PC-3 (cell line): Measurements from ENCODE around the gene MCRIP1. TPM values are rescaled to one million over a fixed set of nuclear protein-coding genes. Genes with fewer than 3 reads are reported as not detected.

ENCODE experiments used
- ATAC-seq: fragments of 200-7000 bp; cut with Tn5 transposase; 2 replicates; pipeline ENCODE4 v1.9.1; 2020; ENCODE audit warnings: mild to moderate bottlenecking, moderate library complexity
- BruUV-seq: library from RNA; stranded (reverse); fragments of 400-500 nt; replicated peaks from 2 replicates; lab custom pipeline; 2021; lab: Mats Ljungman, UMichigan
- CTCF ChIA-PET: fragments of 300-600 bp; sonication (Branson Sonifier 250); formaldehyde crosslinking; loops from one replicate; lab custom pipeline; 2022; ENCODE audit warnings: antibody characterized with exemption; lab: Charles Lee
- POLR2A ChIA-PET: fragments of 300-600 bp; sonication (Branson Sonifier 250); formaldehyde crosslinking; loops from one replicate; lab custom pipeline; 2022; ENCODE audit warnings: antibody characterized with exemption; ENCODE audit not compliant: unreplicated experiment; lab: Charles Lee
- DNase-seq: peaks from one replicate; pipeline ENCODE4 v3.0.0-alpha.2; 2015
- H2AFZ ChIP-seq: fragments of 300-600 bp; sonication (generic); 2 replicates; pipeline ENCODE4 v1.6.0; 2016; ENCODE audit warnings: antibody characterized with exemption, low read length
- H3F3A ChIP-seq: fragments of 300-600 bp; sonication (generic); one replicate; pipeline ENCODE4 v1.6.0; 2017; ENCODE audit warnings: antibody characterized with exemption, low read length, control low read depth, mild to moderate bottlenecking; ENCODE audit not compliant: unreplicated experiment
- H3K27ac ChIP-seq: fragments of 300-600 bp; sonication (generic); 2 replicates; pipeline ENCODE4 v1.5.1; 2016; ENCODE audit warnings: mild to moderate bottlenecking, low read length
- H3K27me3 ChIP-seq: fragments of 300-600 bp; sonication (generic); 2 replicates; pipeline ENCODE4 v1.6.1; 2016; ENCODE audit warnings: low read length, mixed read lengths
- H3K36me3 ChIP-seq: fragments of 300-600 bp; sonication (generic); 2 replicates; pipeline ENCODE4 v1.6.1; 2016; ENCODE audit warnings: low read depth, mixed run types, low read length, mixed read lengths
- H3K4me1 ChIP-seq: fragments of 300-600 bp; sonication (generic); 2 replicates; pipeline ENCODE4 v1.5.1; 2016; ENCODE audit warnings: low read length; ENCODE audit not compliant: insufficient read depth
- H3K4me2 ChIP-seq: fragments of 300-600 bp; sonication (generic); 2 replicates; pipeline ENCODE4 v1.6.0; 2016; ENCODE audit warnings: low read length
- H3K4me3 ChIP-seq: fragments of 300-600 bp; sonication (generic); 2 replicates; pipeline ENCODE4 v1.5.1; 2016; ENCODE audit warnings: mild to moderate bottlenecking, low read length, mixed read lengths
- H3K79me2 ChIP-seq: fragments of 300-600 bp; sonication (generic); 2 replicates; pipeline ENCODE4 v1.6.1; 2017; ENCODE audit warnings: low read length, mixed read lengths
- H3K9ac ChIP-seq: fragments of 300-600 bp; sonication (generic); 2 replicates; pipeline ENCODE4 v1.6.0; 2016; ENCODE audit warnings: mild to moderate bottlenecking, low read length
- H3K9me2 ChIP-seq: fragments of 300-600 bp; sonication (generic); replicated peaks from 2 replicates; pipeline ENCODE4 v1.6.1; 2016; ENCODE audit warnings: mixed run types, low read length, mixed read lengths
- H3K9me3 ChIP-seq: fragments of 300-600 bp; sonication (generic); 2 replicates; pipeline ENCODE4 v1.6.1; 2016; ENCODE audit warnings: low read length, mixed read lengths
- H4K20me1 ChIP-seq: fragments of 300-600 bp; sonication (generic); 2 replicates; pipeline ENCODE4 v1.6.1; 2016; ENCODE audit warnings: low read length, mixed read lengths
- EZH2 ChIP-seq: fragments of 300-600 bp; sonication (generic); IDR thresholded peaks from one replicate; pipeline ENCODE4 v1.6.1; 2017; ENCODE audit warnings: antibody characterized with exemption, mild to moderate bottlenecking, low read length; ENCODE audit not compliant: unreplicated experiment
- EZH2phosphoT487 ChIP-seq: fragments of 300-600 bp; sonication (generic); IDR thresholded peaks from 2 replicates; pipeline ENCODE4 v1.6.1; 2018; ENCODE audit warnings: mild to moderate bottlenecking, antibody characterized with exemption, low read length, borderline replicate concordance
- intact Hi-C: fragments of 100-400 bp; cut with micrococcal nuclease; formaldehyde crosslinking; loops from 2 replicates; pipeline ENCODE4 v1.9.0; 2023
- total RNA-seq: library from RNA; depleted of rRNA; stranded (reverse); fragments of >200 nt; gene quantifications from 2 replicates; pipeline ENCODE4 v1.2.3, GENCODE V29; 2014
- TF ChIP-seq, protein P1 (sequence below): fragments of 300-600 bp; sonication (generic); conservative IDR thresholded peaks from 2 replicates; pipeline ENCODE4 v1.5.1; 2017; ENCODE audit warnings: antibody characterized with exemption, low read depth, mild to moderate bottlenecking, low read length

The MCRIP1 gene
- total RNA-seq, 1 experiment from 2014 or later = 90.9 TPM

- Histone ChIP-seq H3K9ac (peak overlapping the region; percentile 76), H3K4me1 (peaks cover 21% of the 10 kb centered on the region), H3K4me2 (peak overlapping the region; percentile 99), H3K27ac (peak overlapping the region; percentile 17), H3F3A (no peaks in the 10 kb centered on the region), H3K4me3 (peak overlapping the region; percentile 78), H3K9me3 (no peaks in the 10 kb centered on the region), H3K27me3 (no peaks in the 10 kb centered on the region), H2AFZ (peak overlapping the region; percentile 81), H3K9me2 (no peaks in the 10 kb centered on the region), H3K79me2 (peaks cover 19% of the 10 kb centered on the region; the same call in 1 of the 2 replicates), H3K36me3 (no peaks in the 10 kb centered on the region), H4K20me1 (no peaks in the 10 kb centered on the region)
- ChIA-PET POLR2A (interaction anchor here (0.5 kb wide), 1 partner anchor 29 kb away, joined by 4 read pairs; no protein-coding TSS in a partner anchor), CTCF (no interaction called here)
- BruUV-seq = TSS peak; percentile 74
- ATAC-seq (no peak), DNase-seq (no peak)
- intact Hi-C loops = no loop called here
- TF ChIP-seq, protein P1, sequence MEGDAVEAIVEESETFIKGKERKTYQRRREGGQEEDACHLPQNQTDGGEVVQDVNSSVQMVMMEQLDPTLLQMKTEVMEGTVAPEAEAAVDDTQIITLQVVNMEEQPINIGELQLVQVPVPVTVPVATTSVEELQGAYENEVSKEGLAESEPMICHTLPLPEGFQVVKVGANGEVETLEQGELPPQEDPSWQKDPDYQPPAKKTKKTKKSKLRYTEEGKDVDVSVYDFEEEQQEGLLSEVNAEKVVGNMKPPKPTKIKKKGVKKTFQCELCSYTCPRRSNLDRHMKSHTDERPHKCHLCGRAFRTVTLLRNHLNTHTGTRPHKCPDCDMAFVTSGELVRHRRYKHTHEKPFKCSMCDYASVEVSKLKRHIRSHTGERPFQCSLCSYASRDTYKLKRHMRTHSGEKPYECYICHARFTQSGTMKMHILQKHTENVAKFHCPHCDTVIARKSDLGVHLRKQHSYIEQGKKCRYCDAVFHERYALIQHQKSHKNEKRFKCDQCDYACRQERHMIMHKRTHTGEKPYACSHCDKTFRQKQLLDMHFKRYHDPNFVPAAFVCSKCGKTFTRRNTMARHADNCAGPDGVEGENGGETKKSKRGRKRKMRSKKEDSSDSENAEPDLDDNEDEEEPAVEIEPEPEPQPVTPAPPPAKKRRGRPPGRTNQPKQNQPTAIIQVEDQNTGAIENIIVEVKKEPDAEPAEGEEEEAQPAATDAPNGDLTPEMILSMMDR = no peak
- no peak for TF ChIP-seq EZH2phosphoT487
- no peak for TF ChIP-seq EZH2
Measured at GRCh38 chr17:81831957-81832607, 1.0 kb downstream of the MCRIP1 start.

DNA sequence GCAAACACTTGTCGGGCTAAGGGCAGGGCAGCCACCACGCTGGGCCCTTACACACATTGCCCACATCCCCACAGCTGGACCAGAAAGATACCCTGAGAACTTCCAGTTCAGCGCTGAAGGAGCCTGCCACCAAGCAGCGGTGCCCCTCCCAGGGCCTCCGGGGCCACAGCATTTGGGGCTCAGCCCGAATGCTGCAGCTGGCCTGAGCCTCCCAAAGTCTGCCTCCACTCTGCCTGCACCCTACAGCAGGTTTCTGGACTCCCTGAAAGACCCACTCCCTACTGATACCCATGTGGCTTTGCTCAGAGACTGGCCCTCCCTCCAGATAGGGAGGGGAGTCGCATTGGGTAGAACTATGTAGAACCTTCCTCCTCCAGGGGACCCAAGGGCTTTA is 1.5 kb downstream of the MCRIP1 start:
- intact Hi-C loops = no loop called here
- H3K4me2 ChIP-seq = peak overlapping the region; percentile 99; the same call in 1 of the 2 replicates
- BruUV-seq = no TSS peak
- H2AFZ ChIP-seq = no peak overlapping the region
- no peaks in the 10 kb centered on the region for H3K36me3 ChIP-seq
- H3K27ac ChIP-seq = no peak overlapping the region
- no peaks in the 10 kb centered on the region for H3K27me3 ChIP-seq
- H4K20me1 ChIP-seq = no peaks in the 10 kb centered on the region
- POLR2A ChIA-PET = no interaction called here
- TF ChIP-seq EZH2 (no peak), EZH2phosphoT487 (no peak)
- TF ChIP-seq, protein P1 = no peak
- H3K9me3 ChIP-seq = no peaks in the 10 kb centered on the region
- CTCF ChIA-PET = no interaction called here
- ATAC-seq (no peak), DNase-seq (no peak)
- H3K9me2 ChIP-seq = no peaks in the 10 kb centered on the region
- H3K9ac ChIP-seq = no peak overlapping the region
- no peaks in the 10 kb centered on the region for H3F3A ChIP-seq
- H3K4me1 ChIP-seq = peaks cover 21% of the 10 kb centered on the region
- H3K4me3 ChIP-seq = no peak overlapping the region
- H3K79me2 ChIP-seq = peaks cover 19% of the 10 kb centered on the region; the same call in 1 of the 2 replicates

DNA sequence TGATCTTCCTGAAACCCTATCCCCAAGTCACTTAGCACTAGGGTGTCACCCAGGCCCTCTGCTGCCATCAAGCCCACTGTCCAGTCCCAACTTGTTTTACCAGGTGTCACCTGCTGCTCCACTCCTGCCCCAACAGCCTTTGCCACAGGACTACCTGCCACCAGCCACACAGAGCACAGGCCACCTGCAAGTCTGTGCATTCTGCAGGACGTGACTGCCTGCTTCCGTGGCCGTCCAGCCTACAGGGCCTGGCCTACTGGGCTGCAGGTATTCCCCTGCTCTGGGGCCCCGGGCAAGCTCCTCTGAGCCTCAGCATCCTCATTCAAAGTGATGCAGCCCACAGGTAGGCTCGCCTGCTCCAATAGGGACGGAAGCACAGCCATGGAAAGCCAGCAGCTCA is 3.2 kb downstream of the MCRIP1 start:
- H3K4me1 ChIP-seq = peaks cover 21% of the 10 kb centered on the region

More for the DNA sequence above, 3.2 kb downstream of the MCRIP1 start:
- Histone ChIP-seq H3K9ac (no peak overlapping the region), H3K4me2 (no peak overlapping the region), H3K36me3 (no peaks in the 10 kb centered on the region), H3K9me2 (no peaks in the 10 kb centered on the region), H4K20me1 (no peaks in the 10 kb centered on the region), H3K4me3 (no peak overlapping the region), H3K79me2 (peaks cover 19% of the 10 kb centered on the region; the same call in 1 of the 2 replicates), H3F3A (no peaks in the 10 kb centered on the region), H3K9me3 (no peaks in the 10 kb centered on the region), H2AFZ (no peak overlapping the region), H3K27ac (no peak overlapping the region), H3K27me3 (no peaks in the 10 kb centered on the region)
- DNase-seq = no peak
- ATAC-seq = no peak
- CTCF ChIA-PET = no interaction called here
- intact Hi-C loops = no loop called here
- TF ChIP-seq, protein P1 = no peak
- TF ChIP-seq EZH2phosphoT487 (no peak), EZH2 (no peak)
- no TSS peak for BruUV-seq
- POLR2A ChIA-PET = no interaction called here
